HepG2 (cell line): ENCODE results near the gene CCND1. TPM values are rescaled to one million over a fixed set of nuclear protein-coding genes. Genes with fewer than 3 reads are reported as not detected.

Source experiments
- CC2D1A ChIP-seq: sonication (generic); formaldehyde crosslinking; IDR thresholded peaks from 2 replicates; pipeline ENCODE4 v1.8.1; 2023; ENCODE audit warnings: mild to moderate bottlenecking, missing genetic modification reagents
- ELF3 ChIP-seq: IDR thresholded peaks from 2 replicates; pipeline ENCODE4 v1.6.1; 2016; ENCODE audit warnings: missing genetic modification reagents, missing compliant biosample characterization
- GFI1 ChIP-seq: sonication (generic); formaldehyde crosslinking; IDR thresholded peaks from 2 replicates; pipeline ENCODE4 v1.5.0; 2020; ENCODE audit warnings: missing genetic modification reagents, mild to moderate bottlenecking, borderline replicate concordance
- GZF1 ChIP-seq: sonication (generic); formaldehyde crosslinking; IDR thresholded peaks from 2 replicates; pipeline ENCODE4 v1.5.1; 2020; ENCODE audit warnings: mild to moderate bottlenecking, missing genetic modification reagents
- HOXA9 ChIP-seq: sonication (generic); formaldehyde crosslinking; IDR thresholded peaks from 2 replicates; pipeline ENCODE4 v1.8.1; 2022; ENCODE audit warnings: missing genetic modification reagents, mild to moderate bottlenecking, moderate library complexity, borderline replicate concordance
- IRF2 ChIP-seq: IDR thresholded peaks from 2 replicates; pipeline ENCODE4 v1.6.1; 2018; ENCODE audit warnings: missing genetic modification reagents, missing compliant biosample characterization
- JARID2 ChIP-seq: sonication (generic); formaldehyde crosslinking; IDR thresholded peaks from 2 replicates; pipeline ENCODE4 v1.8.1; 2023; ENCODE audit warnings: missing genetic modification reagents, inconsistent platforms; ENCODE audit not compliant: insufficient replicate concordance
- MED1 ChIP-seq: sonication (generic); formaldehyde crosslinking; IDR thresholded peaks from 2 replicates; pipeline ENCODE4 v1.4.0; 2020; ENCODE audit warnings: missing genetic modification reagents
- TGIF2 ChIP-seq: IDR thresholded peaks from 2 replicates; pipeline ENCODE4 v1.6.1; 2016; ENCODE audit warnings: control low read depth, missing compliant biosample characterization
- XBP1 ChIP-seq: sonication (generic); formaldehyde crosslinking; IDR thresholded peaks from 2 replicates; pipeline ENCODE4 v1.5.0; 2020; ENCODE audit warnings: missing genetic modification reagents
- ZBTB26 ChIP-seq: IDR thresholded peaks from 2 replicates; pipeline ENCODE4 v1.6.1; 2016; ENCODE audit warnings: missing compliant biosample characterization, missing genetic modification reagents, borderline replicate concordance
- ZBTB3 ChIP-seq: sonication (generic); formaldehyde crosslinking; IDR thresholded peaks from 2 replicates; pipeline ENCODE4 v1.4.0; 2020; ENCODE audit warnings: low read depth, mild to moderate bottlenecking, moderate library complexity, missing genetic modification reagents, borderline replicate concordance
- ZNF34 ChIP-seq: sonication (generic); formaldehyde crosslinking; IDR thresholded peaks from 2 replicates; pipeline ENCODE4 v1.4.0; 2020; ENCODE audit warnings: mild to moderate bottlenecking, missing genetic modification reagents, borderline replicate concordance
- ZNF772 ChIP-seq: sonication (generic); formaldehyde crosslinking; IDR thresholded peaks from 2 replicates; pipeline ENCODE4 v1.5.0; 2020; ENCODE audit warnings: mild to moderate bottlenecking, missing genetic modification reagents
- ZNF776 ChIP-seq: sonication (generic); formaldehyde crosslinking; IDR thresholded peaks from 2 replicates; pipeline ENCODE4 v1.4.0; 2020; ENCODE audit warnings: mild to moderate bottlenecking, missing genetic modification reagents
- ZSCAN9 ChIP-seq: IDR thresholded peaks from 2 replicates; pipeline ENCODE4 v1.6.1; 2016; ENCODE audit warnings: borderline replicate concordance
- polyA plus RNA-seq, 8 experiments: library from polyadenylated mRNA; depleted of rRNA in 3 of 8; stranded (reverse) in 7 of 8; unstranded in 1 of 8; fragments of >200 nt; fragmentation: Illumina TruSeq in 4 of 8; extraction: Trizol in 4 of 8; gene quantifications; 2 replicates each; pipeline versions ENCODE4 v1.2.1 to v1.2.3, GENCODE V29; 2011 to 2016; ENCODE audit warnings: low read depth in 4 of 8, missing spikeins in 1 of 8, mixed read lengths in 1 of 8; ENCODE audit not compliant: insufficient read depth in 1 of 8
- total RNA-seq, 5 experiments: library from RNA; depleted of rRNA; stranded (reverse); fragments of >200 nt; fragmentation: Illumina TruSeq; extraction: Trizol; gene quantifications; 2 replicates each; pipeline ENCODE4 v1.2.3, GENCODE V29; 2016; ENCODE audit warnings: low read depth in 1 of 5
- TF ChIP-seq, protein P1 (sequence below): sonication (generic); formaldehyde crosslinking; IDR thresholded peaks from 2 replicates; pipeline ENCODE4 v1.8.1; 2023; ENCODE audit warnings: mild to moderate bottlenecking, moderate library complexity, missing genetic modification reagents
- TF ChIP-seq, protein P2 (sequence below): sonication (generic); formaldehyde crosslinking; IDR thresholded peaks from 2 replicates; pipeline ENCODE4 v1.5.0; 2020; ENCODE audit warnings: mild to moderate bottlenecking, missing genetic modification reagents
- TF ChIP-seq, protein P3 (sequence below): sonication (generic); formaldehyde crosslinking; IDR thresholded peaks from 2 replicates; pipeline ENCODE4 v1.5.0; 2020; ENCODE audit warnings: mild to moderate bottlenecking, missing genetic modification reagents
- TF ChIP-seq, protein P4 (sequence below): sonication (generic); formaldehyde crosslinking; IDR thresholded peaks from 2 replicates; pipeline ENCODE4 v1.9.0; 2022; ENCODE audit warnings: missing genetic modification reagents, mild to moderate bottlenecking, borderline replicate concordance

CCND1 gene
- total and polyA plus RNA-seq, 2 of the 13 experiments (the other 11 are each of a cell fraction or from before 2014, with no cell fraction given): 107 to 136 TPM

GRCh38 chr11:69674886-69675714, 34.1 kb downstream of the CCND1 start, which contains the start of gene LTO1 (continued):
- TF ChIP-seq, protein P1, sequence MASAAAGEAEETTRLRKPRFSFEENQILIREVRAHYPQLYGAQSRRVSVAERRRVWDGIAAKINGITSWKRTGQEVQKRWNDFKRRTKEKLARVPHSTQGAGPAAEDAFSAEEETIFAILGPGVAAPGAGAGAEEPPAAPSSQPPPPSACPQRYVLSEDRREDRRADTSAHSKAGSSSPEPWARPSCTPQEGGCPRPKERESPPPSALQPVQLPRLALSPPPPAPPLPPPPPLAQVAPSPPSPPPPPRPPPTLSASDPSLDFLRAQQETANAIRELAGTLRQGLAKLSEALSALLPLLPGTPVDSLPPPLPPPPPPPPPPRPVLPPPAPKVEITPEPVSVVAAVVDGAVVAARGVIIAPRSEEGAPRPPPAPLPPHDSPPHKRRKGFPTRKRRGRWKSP (CRISPR knock-in tag): peak; percentile 71; the same call in 1 of the 2 replicates
- TF ChIP-seq ZBTB3 (CRISPR knock-in tag) (peak; percentile 77; the same call in 1 of the 2 replicates), GFI1 (CRISPR knock-in tag) (no peak), XBP1 (no peak), ZNF776 (CRISPR knock-in tag) (peak; percentile 92), ZSCAN9 (CRISPR knock-in tag) (peak; percentile 44; the same call in 1 of the 2 replicates), IRF2 (CRISPR knock-in tag) (peak; percentile 91), ZBTB26 (CRISPR knock-in tag) (no peak), TGIF2 (CRISPR knock-in tag) (peak; percentile 50; the same call in 1 of the 2 replicates), GZF1 (peak; percentile 57; the same call in 1 of the 2 replicates), HOXA9 (CRISPR knock-in tag) (no peak), MED1 (CRISPR knock-in tag) (peak; percentile 68), JARID2 (CRISPR knock-in tag) (peak; percentile 62), ELF3 (CRISPR knock-in tag) (peak; percentile 75; the same call in 1 of the 2 replicates), ZNF34 (CRISPR knock-in tag) (0 out of 2 replicates have a peak, but pooled peaks have one; percentile 37), CC2D1A (CRISPR knock-in tag) (no peak), ZNF772 (peak; percentile 72; the same call in 1 of the 2 replicates)
- TF ChIP-seq, protein P2, sequence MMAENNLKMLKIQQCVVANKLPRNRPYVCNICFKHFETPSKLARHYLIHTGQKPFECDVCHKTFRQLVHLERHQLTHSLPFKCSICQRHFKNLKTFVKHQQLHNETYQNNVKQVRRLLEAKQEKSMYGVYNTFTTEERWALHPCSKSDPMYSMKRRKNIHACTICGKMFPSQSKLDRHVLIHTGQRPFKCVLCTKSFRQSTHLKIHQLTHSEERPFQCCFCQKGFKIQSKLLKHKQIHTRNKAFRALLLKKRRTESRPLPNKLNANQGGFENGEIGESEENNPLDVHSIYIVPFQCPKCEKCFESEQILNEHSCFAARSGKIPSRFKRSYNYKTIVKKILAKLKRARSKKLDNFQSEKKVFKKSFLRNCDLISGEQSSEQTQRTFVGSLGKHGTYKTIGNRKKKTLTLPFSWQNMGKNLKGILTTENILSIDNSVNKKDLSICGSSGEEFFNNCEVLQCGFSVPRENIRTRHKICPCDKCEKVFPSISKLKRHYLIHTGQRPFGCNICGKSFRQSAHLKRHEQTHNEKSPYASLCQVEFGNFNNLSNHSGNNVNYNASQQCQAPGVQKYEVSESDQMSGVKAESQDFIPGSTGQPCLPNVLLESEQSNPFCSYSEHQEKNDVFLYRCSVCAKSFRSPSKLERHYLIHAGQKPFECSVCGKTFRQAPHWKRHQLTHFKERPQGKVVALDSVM: no peak
- TF ChIP-seq, protein P3, sequence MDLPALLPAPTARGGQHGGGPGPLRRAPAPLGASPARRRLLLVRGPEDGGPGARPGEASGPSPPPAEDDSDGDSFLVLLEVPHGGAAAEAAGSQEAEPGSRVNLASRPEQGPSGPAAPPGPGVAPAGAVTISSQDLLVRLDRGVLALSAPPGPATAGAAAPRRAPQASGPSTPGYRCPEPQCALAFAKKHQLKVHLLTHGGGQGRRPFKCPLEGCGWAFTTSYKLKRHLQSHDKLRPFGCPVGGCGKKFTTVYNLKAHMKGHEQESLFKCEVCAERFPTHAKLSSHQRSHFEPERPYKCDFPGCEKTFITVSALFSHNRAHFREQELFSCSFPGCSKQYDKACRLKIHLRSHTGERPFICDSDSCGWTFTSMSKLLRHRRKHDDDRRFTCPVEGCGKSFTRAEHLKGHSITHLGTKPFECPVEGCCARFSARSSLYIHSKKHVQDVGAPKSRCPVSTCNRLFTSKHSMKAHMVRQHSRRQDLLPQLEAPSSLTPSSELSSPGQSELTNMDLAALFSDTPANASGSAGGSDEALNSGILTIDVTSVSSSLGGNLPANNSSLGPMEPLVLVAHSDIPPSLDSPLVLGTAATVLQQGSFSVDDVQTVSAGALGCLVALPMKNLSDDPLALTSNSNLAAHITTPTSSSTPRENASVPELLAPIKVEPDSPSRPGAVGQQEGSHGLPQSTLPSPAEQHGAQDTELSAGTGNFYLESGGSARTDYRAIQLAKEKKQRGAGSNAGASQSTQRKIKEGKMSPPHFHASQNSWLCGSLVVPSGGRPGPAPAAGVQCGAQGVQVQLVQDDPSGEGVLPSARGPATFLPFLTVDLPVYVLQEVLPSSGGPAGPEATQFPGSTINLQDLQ: 0 out of 2 replicates have a peak, but pooled peaks have one; percentile 11
- TF ChIP-seq, protein P4, sequence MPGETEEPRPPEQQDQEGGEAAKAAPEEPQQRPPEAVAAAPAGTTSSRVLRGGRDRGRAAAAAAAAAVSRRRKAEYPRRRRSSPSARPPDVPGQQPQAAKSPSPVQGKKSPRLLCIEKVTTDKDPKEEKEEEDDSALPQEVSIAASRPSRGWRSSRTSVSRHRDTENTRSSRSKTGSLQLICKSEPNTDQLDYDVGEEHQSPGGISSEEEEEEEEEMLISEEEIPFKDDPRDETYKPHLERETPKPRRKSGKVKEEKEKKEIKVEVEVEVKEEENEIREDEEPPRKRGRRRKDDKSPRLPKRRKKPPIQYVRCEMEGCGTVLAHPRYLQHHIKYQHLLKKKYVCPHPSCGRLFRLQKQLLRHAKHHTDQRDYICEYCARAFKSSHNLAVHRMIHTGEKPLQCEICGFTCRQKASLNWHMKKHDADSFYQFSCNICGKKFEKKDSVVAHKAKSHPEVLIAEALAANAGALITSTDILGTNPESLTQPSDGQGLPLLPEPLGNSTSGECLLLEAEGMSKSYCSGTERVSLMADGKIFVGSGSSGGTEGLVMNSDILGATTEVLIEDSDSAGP (CRISPR knock-in tag): peak; percentile 87
